Right lung (tissue), 5 donors: Measurements from ENCODE around the gene RXRA. TPM values are rescaled to one million over a fixed set of nuclear protein-coding genes. Genes with fewer than 3 reads are reported as not detected.

Experiments
- DNase-seq, 2 donors: peaks; one replicate each; pipeline ENCODE4 v3.0.0-alpha.2; 2013
- polyA plus RNA-seq, 5 donors: library from polyadenylated mRNA; unstranded; fragments of 120-200 nt; gene quantifications; one replicate each; pipeline versions ENCODE4 v1.2.1 to v1.2.3, GENCODE V29; 2013; ENCODE audit warnings: inconsistent platforms in 1 of 5, low replicate concordance in 1 of 5; ENCODE audit not compliant: insufficient read length in 5 of 5, insufficient read depth in 1 of 5

RXRA gene
- polyA plus RNA-seq, 5 donors, result 34.3 to 68.9 (median 47.8) TPM

DNA sequence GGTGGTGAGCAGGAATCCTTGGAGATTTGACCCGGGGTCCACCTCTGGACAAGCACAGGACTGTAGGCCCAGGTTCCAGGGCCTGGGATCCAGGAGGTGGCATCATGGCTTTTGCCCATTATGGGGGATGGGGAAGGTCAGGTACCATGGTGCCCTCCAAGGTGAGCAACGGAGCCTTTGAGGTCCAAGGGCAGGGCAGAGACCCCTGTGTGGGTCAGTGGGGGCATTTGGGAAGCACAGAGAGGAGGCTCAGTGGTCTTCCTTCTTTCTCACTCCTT, 117.7 kb downstream of the RXRA start:
- no peak for DNase-seq

DNA sequence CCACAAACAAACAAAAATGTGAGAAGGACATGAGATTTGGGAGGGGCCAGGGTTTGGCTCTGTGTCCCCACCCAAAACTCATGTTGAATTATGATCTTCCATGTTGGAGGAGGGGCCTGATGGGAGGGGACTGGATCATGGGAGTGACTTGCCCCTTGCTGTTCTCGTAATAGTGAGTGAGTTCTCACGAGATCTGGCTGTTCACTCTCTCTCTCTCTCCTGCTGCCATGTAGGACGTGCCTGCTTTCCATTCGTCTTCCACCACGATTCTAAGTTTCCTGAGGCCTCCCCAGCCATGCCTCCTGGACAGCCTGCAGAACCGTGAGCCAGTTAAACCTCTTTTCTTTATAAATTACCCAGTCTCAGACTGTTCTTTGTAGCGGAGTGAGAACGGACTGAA, 118.7 kb downstream of the RXRA start:
- DNase-seq, result no peak

- peak; percentile 86 to 91 for DNase-seq
Measured at GRCh38 chr9:134449180-134449916, 123.1 kb downstream of the RXRA start.

DNA sequence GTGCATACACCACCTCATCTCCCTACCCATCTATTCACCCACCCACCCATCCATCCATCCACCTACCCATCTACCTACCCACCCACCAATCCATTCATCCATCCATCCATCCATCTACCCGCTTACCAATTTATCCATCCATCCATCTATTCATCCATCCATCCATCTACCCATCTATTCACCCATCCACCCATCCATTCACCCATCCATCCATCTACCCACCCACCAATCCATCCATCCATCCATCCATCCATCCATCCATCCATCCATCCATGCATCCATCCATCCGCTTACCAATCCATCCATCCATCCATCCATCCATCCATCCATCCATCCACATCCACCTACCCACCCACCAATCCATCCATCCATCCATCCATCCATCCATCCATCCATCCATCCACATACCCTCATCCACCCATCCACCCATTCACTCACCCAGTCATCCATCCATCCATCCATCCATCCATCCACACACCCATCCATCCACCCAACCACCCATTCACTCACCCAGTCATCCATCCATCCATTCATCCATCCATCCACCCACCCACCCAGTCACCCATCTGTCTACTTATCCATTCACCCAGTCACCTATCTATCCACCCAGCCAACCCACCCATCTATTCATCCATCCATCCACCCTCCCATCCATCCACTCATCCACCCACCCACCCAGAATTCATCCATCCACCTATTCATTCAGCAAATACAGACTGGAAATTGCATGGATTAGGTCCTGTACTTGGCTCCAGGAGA, 125.6 kb downstream of the RXRA start:
- no peak for DNase-seq

DNA sequence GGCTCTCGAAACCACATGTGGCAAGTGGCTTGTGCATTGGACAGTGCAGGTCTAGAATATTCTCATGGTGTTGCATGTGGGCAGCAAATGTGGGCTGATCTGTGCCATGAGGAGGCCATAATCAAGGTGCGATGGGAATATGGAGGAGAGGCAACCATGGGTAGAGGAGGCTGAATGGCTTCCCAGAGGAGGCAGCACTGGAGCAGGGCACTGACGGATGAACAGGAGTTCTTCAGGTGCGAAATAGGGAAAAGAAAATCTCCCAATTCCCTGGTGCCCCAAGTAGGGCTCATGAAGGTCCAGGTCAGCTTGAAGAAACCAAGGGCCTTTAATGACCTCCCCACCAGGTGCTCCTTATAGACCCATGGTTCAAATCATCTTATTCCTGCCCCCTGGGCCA, 126.5 kb downstream of the RXRA start:
- no peak for DNase-seq

DNA sequence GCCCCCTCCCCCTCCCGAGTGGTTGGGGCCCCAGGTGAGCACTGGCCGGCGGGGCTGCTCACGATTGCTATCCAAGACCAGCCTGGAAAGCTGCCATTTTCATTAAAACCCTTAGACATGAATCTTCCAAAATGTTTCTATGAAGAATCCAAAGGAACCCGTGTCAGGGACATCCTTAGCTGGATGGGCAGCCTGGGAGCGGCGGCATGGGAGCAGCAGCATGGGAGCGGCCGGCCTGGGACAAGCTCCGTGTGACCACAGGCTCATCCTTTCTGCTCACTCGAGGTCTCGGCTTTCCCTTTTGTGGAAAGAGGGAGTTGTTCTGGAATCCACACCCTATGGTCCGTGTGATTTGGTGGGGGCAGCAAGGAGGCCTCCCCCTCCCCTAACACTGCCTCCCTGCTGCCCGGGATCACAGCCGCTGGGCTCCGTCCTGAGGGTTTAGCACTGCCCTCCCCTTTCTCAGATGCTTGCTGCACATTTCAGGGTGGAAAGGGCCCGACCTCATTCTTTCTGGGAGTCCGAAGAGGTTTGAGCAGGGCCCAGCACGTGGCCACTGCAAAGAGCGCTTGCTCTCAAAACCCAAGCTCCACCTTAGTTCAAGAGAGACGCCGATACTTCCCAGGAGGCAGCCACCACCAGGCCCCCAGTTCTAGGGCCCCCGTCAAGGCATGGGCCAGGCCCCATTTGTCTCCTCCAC, 127.7 kb downstream of the RXRA start:
- DNase-seq, result no peak

DNA sequence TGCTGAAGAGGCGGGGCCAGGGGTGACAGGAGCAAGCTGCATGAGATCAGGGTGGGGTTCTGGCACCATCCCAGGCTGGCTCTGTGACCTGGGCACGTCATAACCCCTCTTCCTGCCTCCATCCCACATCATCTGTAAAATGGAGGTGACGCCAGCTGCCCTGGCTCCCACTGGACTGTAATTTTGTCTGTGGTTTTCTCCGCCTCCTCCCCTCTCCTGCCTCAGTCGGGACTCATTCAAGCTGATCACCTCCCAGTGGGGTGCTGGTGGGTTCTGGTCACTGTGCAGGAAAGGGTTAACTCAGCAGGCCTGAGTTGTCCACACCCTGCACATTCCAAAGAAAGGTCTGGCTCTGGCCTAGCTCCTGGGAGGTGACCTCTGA, 128.2 kb downstream of the RXRA start:
- no peak for DNase-seq

DNA sequence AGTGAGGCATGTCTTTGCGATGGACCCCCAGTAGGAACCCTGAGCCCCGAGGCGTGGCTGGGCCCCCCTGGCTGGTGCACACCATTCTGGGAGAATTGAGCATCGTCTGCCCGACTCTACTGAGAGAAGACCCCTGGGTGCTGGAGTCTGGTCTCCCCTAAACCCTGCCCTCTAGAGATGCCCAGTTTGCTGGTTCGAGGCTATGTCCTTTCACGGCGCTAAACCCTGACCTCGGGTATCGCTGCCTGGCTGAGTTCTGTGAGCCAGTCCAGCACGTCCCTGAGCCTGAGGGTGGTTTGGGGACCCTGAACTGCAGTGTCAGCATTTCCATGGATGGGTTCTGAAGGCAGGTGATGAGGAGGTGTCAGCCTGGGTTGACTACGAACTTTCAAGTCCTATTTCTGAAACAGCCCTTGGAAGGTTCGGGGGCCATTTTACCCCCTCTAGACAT, 128.8 kb downstream of the RXRA start:
- no peak for DNase-seq

- DNase-seq, result no peak
Measured at GRCh38 chr9:134455537-134455933, 129.3 kb downstream of the RXRA start.

GRCh38 chr9:134455934-134456755, 129.9 kb downstream of the RXRA start:
- DNase-seq, result peak; percentile 91 to 92

DNA sequence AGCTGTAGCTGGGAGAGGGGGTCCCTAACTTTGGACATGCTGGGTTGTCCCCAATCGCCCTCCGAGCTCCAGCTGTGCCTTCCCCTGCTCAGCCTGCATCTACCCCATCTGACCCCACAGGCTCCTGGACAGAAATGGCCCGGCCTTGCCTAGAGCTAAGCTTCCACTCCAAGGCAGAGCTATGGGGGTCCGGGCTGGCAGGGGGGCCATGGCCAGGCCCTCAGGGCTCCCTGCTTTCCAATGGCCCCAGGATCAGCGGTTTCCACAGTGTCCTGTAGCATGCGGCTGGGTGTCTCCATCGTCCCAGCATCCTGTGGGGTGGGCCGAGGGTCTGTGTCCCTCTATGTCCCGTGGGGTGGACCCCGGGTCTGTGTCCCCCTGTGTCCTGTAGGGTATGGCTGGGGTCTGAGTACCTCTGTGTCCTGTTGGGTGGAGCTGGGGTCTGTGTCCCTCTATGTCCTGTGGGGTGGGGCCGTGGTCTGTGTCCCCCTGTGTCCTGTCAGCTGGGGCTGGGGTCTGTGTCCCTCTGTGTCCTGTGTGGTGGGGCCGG, 130.6 kb downstream of the RXRA start:
- no peak for DNase-seq

DNA sequence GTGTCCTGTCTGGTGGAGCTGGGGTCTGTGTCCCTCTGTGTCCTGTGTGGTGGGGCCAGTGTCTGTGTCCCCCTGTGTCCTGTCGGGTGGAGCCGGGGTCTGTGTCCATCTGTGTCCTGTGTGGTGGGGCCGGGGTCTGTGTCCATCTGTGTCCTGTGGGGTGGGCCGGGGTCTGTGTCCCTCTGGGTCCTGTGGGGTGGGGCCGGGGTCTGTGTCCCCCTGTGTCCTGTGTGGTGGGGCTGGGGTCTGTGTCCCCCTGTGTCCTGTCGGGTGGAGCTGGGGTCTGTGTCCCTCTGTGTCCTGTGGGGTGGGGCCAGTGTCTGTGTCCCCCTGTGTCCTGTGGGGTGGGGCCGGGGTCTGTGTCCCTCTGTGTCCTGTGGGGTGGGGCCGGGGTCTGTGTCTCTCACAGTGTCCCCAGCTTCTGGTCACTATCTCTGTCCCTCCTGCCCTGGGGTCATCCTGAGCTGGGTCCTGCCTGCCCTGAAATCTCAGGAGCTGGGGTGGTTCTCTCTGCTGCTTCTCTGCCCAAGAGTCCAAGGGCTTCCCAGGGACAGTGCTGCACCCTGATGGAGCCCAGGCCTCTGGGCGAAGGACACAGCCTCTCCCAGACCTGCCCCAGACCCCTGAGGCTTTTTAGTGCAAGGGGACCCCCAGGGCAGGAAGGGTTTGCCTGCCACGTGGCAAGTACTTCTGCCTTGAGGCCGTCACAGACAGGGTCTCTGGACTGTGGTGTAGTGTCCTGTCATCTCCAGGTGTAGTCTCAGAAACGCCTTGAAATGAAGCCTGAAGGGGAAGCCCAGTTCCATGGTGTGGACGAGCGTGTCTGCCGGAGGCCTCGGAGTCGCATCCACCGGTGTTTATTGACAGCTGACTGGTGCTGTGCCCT, 131.3 kb downstream of the RXRA start:
- DNase-seq, result no peak

DNA sequence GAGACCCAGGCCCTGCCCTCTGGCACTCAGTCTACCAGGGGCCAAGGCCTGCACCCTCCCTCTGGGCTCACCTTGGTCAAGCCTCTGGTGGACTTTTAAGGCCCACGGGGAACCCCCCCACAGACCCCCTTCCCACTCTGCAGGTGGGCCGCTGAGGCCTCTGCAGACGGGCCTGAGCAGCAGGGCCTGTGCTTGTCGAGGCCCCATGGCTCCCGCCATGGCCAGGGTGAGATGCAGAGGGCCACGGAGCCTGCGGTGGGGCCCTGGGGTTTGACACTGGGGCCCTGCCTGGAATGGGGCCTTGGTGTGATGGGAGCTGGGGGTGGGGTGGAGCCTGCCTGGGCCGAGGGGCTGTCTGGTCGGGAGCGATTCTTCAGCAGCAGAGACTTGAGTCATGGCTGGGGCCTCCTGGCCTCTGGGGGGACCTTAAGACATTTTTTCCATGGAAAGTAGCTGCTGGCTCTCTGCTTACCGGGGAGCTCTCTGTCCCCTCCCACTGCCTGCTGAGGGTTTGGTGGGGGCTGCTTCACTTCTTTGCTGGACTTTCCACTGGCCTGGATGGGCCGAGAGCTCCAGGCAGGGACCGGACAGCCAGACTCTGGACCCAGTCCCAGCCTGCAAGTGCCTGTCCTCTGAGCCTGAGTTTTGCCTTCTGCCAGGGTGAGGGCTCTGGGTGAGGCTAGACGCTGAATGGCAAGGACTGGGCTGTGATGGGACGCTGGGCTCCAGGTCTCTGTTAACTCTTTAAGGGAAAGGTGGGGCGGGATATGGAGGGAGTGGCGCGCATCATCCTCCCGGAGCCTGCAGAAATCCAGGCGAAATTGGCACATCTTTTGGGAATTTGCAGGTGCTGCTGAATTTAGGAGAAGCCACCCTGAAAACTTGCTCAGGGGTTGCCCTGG, 132.2 kb downstream of the RXRA start:
- DNase-seq, result no peak

GRCh38 chr9:134459164-134459563, 132.9 kb downstream of the RXRA start:
- no peak for DNase-seq

- DNase-seq, result no peak
Measured at GRCh38 chr9:134459573-134459972, 133.3 kb downstream of the RXRA start.

DNA sequence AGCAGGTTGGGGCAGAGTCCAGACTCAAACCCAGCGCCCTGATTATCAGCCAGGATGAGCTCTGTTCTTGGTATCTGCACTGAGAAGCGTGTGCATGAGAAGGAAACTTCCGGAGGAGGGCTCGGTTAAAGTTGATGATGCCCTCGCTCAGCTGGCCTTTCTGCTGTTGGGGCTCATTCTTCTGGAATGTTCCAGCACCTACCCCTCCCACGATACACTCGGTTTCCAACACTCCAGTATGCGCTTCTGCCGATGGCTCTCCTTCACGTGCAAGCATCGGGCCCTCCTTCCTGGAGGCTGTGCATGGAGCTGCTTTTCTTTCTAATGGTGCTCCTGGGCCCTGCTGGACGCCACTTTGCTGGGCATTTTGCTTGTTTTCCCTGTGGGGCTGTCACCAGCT, 134.0 kb downstream of the RXRA start:
- DNase-seq, result no peak

DNA sequence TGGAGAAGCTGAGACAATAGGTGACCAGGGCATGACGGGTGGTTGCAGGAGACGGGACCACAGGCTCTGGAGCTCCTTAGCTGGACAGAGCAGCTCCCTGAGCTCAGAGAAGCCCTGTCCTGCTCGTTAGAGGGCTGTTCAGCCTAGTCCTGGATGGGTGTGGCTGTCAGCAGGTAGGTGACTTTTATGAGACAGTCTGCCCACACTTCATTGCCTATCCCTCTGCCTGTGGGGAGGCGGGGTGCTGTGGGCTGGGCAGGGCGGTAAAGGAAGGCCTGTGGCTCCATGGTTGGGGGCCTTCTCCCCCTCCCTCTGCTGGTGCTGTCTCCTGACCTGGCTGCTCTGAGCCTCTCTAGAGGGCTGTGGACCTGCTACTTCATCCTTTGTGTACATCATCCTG, 134.6 kb downstream of the RXRA start:
- DNase-seq, result no peak

GRCh38 chr9:134461426-134461982, 135.2 kb downstream of the RXRA start:
- DNase-seq, result no peak

GRCh38 chr9:134462318-134462717, 136.1 kb downstream of the RXRA start:
- no peak for DNase-seq
